ENCODE data around the gene SHE.

DNA sequence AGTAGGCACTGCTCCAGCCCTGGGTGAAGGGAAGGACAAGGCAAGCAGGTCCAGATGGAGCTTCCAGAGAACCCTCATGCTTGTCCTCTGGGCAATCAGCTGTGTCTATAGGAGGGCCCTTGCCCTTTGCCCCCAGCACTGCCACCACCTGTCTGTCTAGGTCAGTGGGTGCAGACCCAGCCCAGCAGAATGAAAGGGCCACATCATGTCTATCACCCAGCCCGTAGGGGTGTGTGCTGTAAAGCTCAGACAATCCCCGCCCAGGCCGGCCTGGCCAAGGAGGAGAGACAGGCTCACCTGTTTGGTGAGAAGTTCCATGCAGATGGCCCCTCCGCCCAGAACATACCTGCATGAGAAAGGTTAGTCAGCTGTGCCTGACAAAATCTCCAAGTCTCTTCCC lies 49.3 kb upstream of the SHE start:
- TF ChIP-seq GATA3 (IDR thresholded peaks at IDR 0.05; ENCODE audit: low read depth, low read length) (no peak), GATA2 (IDR thresholded peaks at IDR 0.05; ENCODE audit: low read depth, low read length) (no peak)
